ENCODE results near the gene MRPL3.

DNA sequence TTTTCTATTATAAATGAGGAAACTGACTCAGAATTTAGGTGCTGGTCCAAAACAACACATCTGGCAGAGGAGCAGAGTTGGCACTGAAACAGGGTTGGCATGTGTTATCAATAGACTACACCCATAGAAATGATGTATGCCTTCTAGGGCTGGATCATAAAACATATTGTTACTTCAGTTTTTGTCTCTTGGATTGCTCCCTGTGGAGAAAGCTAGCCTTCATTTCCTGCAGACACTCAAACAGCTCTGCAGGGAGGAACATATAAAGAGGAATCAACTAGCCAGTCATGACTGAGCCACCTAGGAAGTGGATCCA lies 507 bp upstream of the MRPL3 start:
- TF ChIP-seq, protein P1, sequence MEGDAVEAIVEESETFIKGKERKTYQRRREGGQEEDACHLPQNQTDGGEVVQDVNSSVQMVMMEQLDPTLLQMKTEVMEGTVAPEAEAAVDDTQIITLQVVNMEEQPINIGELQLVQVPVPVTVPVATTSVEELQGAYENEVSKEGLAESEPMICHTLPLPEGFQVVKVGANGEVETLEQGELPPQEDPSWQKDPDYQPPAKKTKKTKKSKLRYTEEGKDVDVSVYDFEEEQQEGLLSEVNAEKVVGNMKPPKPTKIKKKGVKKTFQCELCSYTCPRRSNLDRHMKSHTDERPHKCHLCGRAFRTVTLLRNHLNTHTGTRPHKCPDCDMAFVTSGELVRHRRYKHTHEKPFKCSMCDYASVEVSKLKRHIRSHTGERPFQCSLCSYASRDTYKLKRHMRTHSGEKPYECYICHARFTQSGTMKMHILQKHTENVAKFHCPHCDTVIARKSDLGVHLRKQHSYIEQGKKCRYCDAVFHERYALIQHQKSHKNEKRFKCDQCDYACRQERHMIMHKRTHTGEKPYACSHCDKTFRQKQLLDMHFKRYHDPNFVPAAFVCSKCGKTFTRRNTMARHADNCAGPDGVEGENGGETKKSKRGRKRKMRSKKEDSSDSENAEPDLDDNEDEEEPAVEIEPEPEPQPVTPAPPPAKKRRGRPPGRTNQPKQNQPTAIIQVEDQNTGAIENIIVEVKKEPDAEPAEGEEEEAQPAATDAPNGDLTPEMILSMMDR (conservative IDR thresholded peaks at IDR 0.05; ENCODE audit: low read length): no peak
- TF ChIP-seq EZH2phosphoT487 (IDR thresholded peaks at IDR 0.05; ENCODE audit: borderline replicate concordance): no peak
